ENCODE data around the gene FCN3. TPM values are rescaled to one million over a fixed set of nuclear protein-coding genes. Genes with fewer than 3 reads are reported as not detected.
"Not testable (repeated sequence)": the region's sequence is repeated elsewhere in the genome, so short reads cannot be mapped to it uniquely, and the experiment has no call there.

Gene FCN3
- total RNA-seq (not detected), polyA plus RNA-seq (4.5 TPM)

GRCh38 chr1:27374362-27375086 lies at the start of gene FCN3:
Gene FCN3, minus strand, starts transcription at chr1:27374824. Its CDS starts 6 bp downstream, at chr1:27374818.
- DNase-seq (ENCODE audit: extremely low spot score) = no peak

GRCh38 chr1:27423709-27424108 lies 49.1 kb upstream of the FCN3 start:
- no peak overlapping the region for H3K27ac ChIP-seq (ENCODE audit: low read depth)
- WGBS = 90% methylated on average over 4 of the region's 4 CpGs

More at GRCh38 chr1:27374362-27375086, at the start of gene FCN3:
- no peaks in the 10 kb centered on the region for H3K4me1 ChIP-seq (ENCODE audit: insufficient read depth)
- no peaks in the 10 kb centered on the region for H3K36me3 ChIP-seq (ENCODE audit: insufficient read depth)
- H3K27ac ChIP-seq (ENCODE audit: low read depth) = no peak within 1 kb of the TSS
- 74% methylated on average over 4 of the region's 4 CpGs for WGBS
- H3K4me3 ChIP-seq (ENCODE audit: low read depth, low read length) = no peak within 1 kb of the TSS

GRCh38 chr1:27418326-27419185 lies 43.9 kb upstream of the FCN3 start:
- Histone ChIP-seq H3K4me3 (ENCODE audit: low read depth, low read length) (no peak overlapping the region), H3K4me1 (ENCODE audit: insufficient read depth) (peaks cover 1% of the 10 kb centered on the region), H3K36me3 (ENCODE audit: insufficient read depth) (peaks cover 7% of the 10 kb centered on the region), H3K27ac (ENCODE audit: low read depth) (peak overlapping the region; percentile 87)
- 21% methylated on average over 14 of the region's 14 CpGs for WGBS
- no peak for DNase-seq (ENCODE audit: extremely low spot score)

More at GRCh38 chr1:27423709-27424108, 49.1 kb upstream of the FCN3 start:
- Histone ChIP-seq H3K36me3 (ENCODE audit: insufficient read depth) (no peaks in the 10 kb centered on the region), H3K4me3 (ENCODE audit: low read depth, low read length) (no peak overlapping the region), H3K4me1 (ENCODE audit: insufficient read depth) (no peaks in the 10 kb centered on the region)
- no peak for DNase-seq (ENCODE audit: extremely low spot score)

GRCh38 chr1:27417713-27418112 lies 43.1 kb upstream of the FCN3 start:
- H3K4me1 ChIP-seq (ENCODE audit: insufficient read depth) = peaks cover 1% of the 10 kb centered on the region
- DNase-seq (ENCODE audit: extremely low spot score) = no peak
- 64% methylated on average over 3 of the region's 3 CpGs for WGBS
- peaks cover 7% of the 10 kb centered on the region for H3K36me3 ChIP-seq (ENCODE audit: insufficient read depth)
- H3K27ac ChIP-seq (ENCODE audit: low read depth) = no peak overlapping the region
- no peak overlapping the region for H3K4me3 ChIP-seq (ENCODE audit: low read depth, low read length)

- H3K27ac ChIP-seq (ENCODE audit: low read depth) = no peak overlapping the region
- no peak for DNase-seq (ENCODE audit: extremely low spot score)
- peaks cover 7% of the 10 kb centered on the region for H3K36me3 ChIP-seq (ENCODE audit: insufficient read depth)
- peaks cover 1% of the 10 kb centered on the region for H3K4me1 ChIP-seq (ENCODE audit: insufficient read depth)
- no peak overlapping the region for H3K4me3 ChIP-seq (ENCODE audit: low read depth, low read length)
- WGBS = 77% methylated on average over 3 of the region's 3 CpGs
Observed at GRCh38 chr1:27416387-27417111, 41.9 kb upstream of the FCN3 start.

GRCh38 chr1:27414091-27414490 lies 39.5 kb upstream of the FCN3 start:
- Histone ChIP-seq H3K27ac (ENCODE audit: low read depth) (peak overlapping the region; percentile 48), H3K36me3 (ENCODE audit: insufficient read depth) (peaks cover 9% of the 10 kb centered on the region), H3K4me1 (ENCODE audit: insufficient read depth) (peaks cover 1% of the 10 kb centered on the region), H3K4me3 (ENCODE audit: low read depth, low read length) (no peak overlapping the region)
- DNase-seq (ENCODE audit: extremely low spot score) = no peak
- 96% methylated on average over 1 of the region's 1 CpG for WGBS

GRCh38 chr1:27413004-27413403 lies 38.4 kb upstream of the FCN3 start:
- peaks cover 9% of the 10 kb centered on the region for H3K36me3 ChIP-seq (ENCODE audit: insufficient read depth)
- DNase-seq (ENCODE audit: extremely low spot score) = no peak
- H3K27ac ChIP-seq (ENCODE audit: low read depth) = peak overlapping the region; percentile 66
- 84% methylated on average over 4 of the region's 4 CpGs for WGBS
- no peak overlapping the region for H3K4me3 ChIP-seq (ENCODE audit: low read depth, low read length)
- H3K4me1 ChIP-seq (ENCODE audit: insufficient read depth) = peaks cover 1% of the 10 kb centered on the region

GRCh38 chr1:27412502-27412901 lies 37.9 kb upstream of the FCN3 start:
- Histone ChIP-seq H3K4me1 (ENCODE audit: insufficient read depth) (peaks cover 1% of the 10 kb centered on the region), H3K27ac (ENCODE audit: low read depth) (no peak overlapping the region), H3K36me3 (ENCODE audit: insufficient read depth) (peaks cover 9% of the 10 kb centered on the region), H3K4me3 (ENCODE audit: low read depth, low read length) (no peak overlapping the region)
- 88% methylated on average over 4 of the region's 4 CpGs for WGBS
- no peak for DNase-seq (ENCODE audit: extremely low spot score)

GRCh38 chr1:27410709-27411108 lies 36.1 kb upstream of the FCN3 start:
- Histone ChIP-seq H3K36me3 (ENCODE audit: insufficient read depth) (peaks cover 8% of the 10 kb centered on the region), H3K27ac (ENCODE audit: low read depth) (no peak overlapping the region), H3K4me3 (ENCODE audit: low read depth, low read length) (no peak overlapping the region), H3K4me1 (ENCODE audit: insufficient read depth) (peaks cover under 1% of the 10 kb centered on the region)
- DNase-seq (ENCODE audit: extremely low spot score) = no peak
- WGBS = 87% methylated on average over 2 of the region's 2 CpGs

- peaks cover 5% of the 10 kb centered on the region for H3K36me3 ChIP-seq (ENCODE audit: insufficient read depth)
- no peak for DNase-seq (ENCODE audit: extremely low spot score)
- 93% methylated on average over 11 of the region's 11 CpGs for WGBS
- no peak overlapping the region for H3K4me3 ChIP-seq (ENCODE audit: low read depth, low read length)
- H3K27ac ChIP-seq (ENCODE audit: low read depth) = no peak overlapping the region
- no peaks in the 10 kb centered on the region for H3K4me1 ChIP-seq (ENCODE audit: insufficient read depth)
Observed at GRCh38 chr1:27409669-27410068, 35.0 kb upstream of the FCN3 start.

- H3K4me1 ChIP-seq (ENCODE audit: insufficient read depth) = no peaks in the 10 kb centered on the region
- peaks cover 2% of the 10 kb centered on the region for H3K36me3 ChIP-seq (ENCODE audit: insufficient read depth)
- no peak overlapping the region for H3K4me3 ChIP-seq (ENCODE audit: low read depth, low read length)
- DNase-seq (ENCODE audit: extremely low spot score) = no peak
- WGBS = 93% methylated on average over 9 of the region's 9 CpGs
- no peak overlapping the region for H3K27ac ChIP-seq (ENCODE audit: low read depth)
Observed at GRCh38 chr1:27408151-27408550, 33.5 kb upstream of the FCN3 start.

GRCh38 chr1:27406791-27407190 lies 32.2 kb upstream of the FCN3 start:
- DNase-seq (ENCODE audit: extremely low spot score); H3K4me1 ChIP-seq (ENCODE audit: insufficient read depth); H3K36me3 ChIP-seq (ENCODE audit: insufficient read depth); H3K4me3 ChIP-seq (ENCODE audit: low read depth, low read length); H3K27ac ChIP-seq (ENCODE audit: low read depth): not testable (repeated sequence)
- 86% methylated on average over 2 of the region's 2 CpGs for WGBS

- H3K4me1 ChIP-seq (ENCODE audit: insufficient read depth) = no peaks in the 10 kb centered on the region
- DNase-seq (ENCODE audit: extremely low spot score) = no peak
- WGBS = 67% methylated on average over 4 of the region's 4 CpGs
- no peak overlapping the region for H3K4me3 ChIP-seq (ENCODE audit: low read depth, low read length)
- peak overlapping the region; percentile 48 for H3K27ac ChIP-seq (ENCODE audit: low read depth)
- peaks cover 2% of the 10 kb centered on the region for H3K36me3 ChIP-seq (ENCODE audit: insufficient read depth)
Observed at GRCh38 chr1:27406362-27406680, 31.7 kb upstream of the FCN3 start.
